AG04450 (cell line): ENCODE measurements around the gene SHISA5. TPM values are rescaled to one million over a fixed set of nuclear protein-coding genes. Genes with fewer than 3 reads are reported as not detected.

Experiments used
- CTCF ChIA-PET: fragments of 300-600, 350-600 bp; formaldehyde crosslinking; extraction: SDS; loops from one replicate; lab custom pipeline; 2022; ENCODE audit warnings: antibody characterized with exemption, inconsistent platforms; lab: Charles Lee
- POLR2A ChIA-PET: fragments of 350-600 bp; formaldehyde crosslinking; extraction: SDS; loops from one replicate; lab custom pipeline; 2021; ENCODE audit warnings: antibody characterized with exemption, inconsistent platforms; lab: Yijun Ruan, JAX
- DNase-seq: peaks from one replicate; pipeline ENCODE4 v3.0.0-alpha.2; 2011; ENCODE audit warnings: low read depth, low spot score
- H3K27ac ChIP-seq: one replicate; pipeline ENCODE4 v1.5.1; 2012; ENCODE audit warnings: low read depth, low read length, control low read depth
- H3K27me3 ChIP-seq: one replicate; pipeline ENCODE4 v1.6.0; 2012; ENCODE audit warnings: low read length; ENCODE audit not compliant: control insufficient read depth, insufficient read depth
- H3K4me3 ChIP-seq: 2 replicates; pipeline ENCODE4 v1.5.1; 2011; ENCODE audit warnings: mild to moderate bottlenecking, low read depth, low read length, control low read depth
- H3K9me3 ChIP-seq: 2 replicates; pipeline ENCODE4 v1.5.1; 2012; ENCODE audit warnings: low read length; ENCODE audit not compliant: control insufficient read depth, insufficient read depth
- CTCF ChIP-seq: IDR thresholded peaks from 2 replicates; pipeline ENCODE4 v1.5.1; 2011; ENCODE audit warnings: low read depth, low read length, control low read depth, inconsistent platforms
- polyA plus RNA-seq: library from polyadenylated mRNA; depleted of rRNA; stranded (reverse); fragments of >200 nt; gene quantifications from 2 replicates; pipeline ENCODE4 v1.2.3, GENCODE V29; 2011

The SHISA5 gene
- polyA plus RNA-seq, 1 experiment, result 124 TPM

GRCh38 chr3:48505968-48506504 lies 2.1 kb upstream of the SHISA5 start:
- no peak for DNase-seq
- no peak overlapping the region for H3K4me3 ChIP-seq
- no peak for TF ChIP-seq CTCF
- no peaks in the 10 kb centered on the region for H3K27me3 ChIP-seq
- ChIA-PET CTCF (interaction anchor here (0.6 kb wide), 1 partner anchor 235 kb away, joined by 4 read pairs; no protein-coding TSS in a partner anchor), POLR2A (no interaction called here)
- H3K9me3 ChIP-seq, result no peaks in the 10 kb centered on the region; the same call in 1 of the 2 replicates
- H3K27ac ChIP-seq, result no peak overlapping the region

GRCh38 chr3:48505146-48505545 lies 1.2 kb upstream of the SHISA5 start:
- Histone ChIP-seq H3K27me3 (no peaks in the 10 kb centered on the region), H3K27ac (no peak overlapping the region), H3K9me3 (no peaks in the 10 kb centered on the region; the same call in 1 of the 2 replicates), H3K4me3 (no peak overlapping the region)
- ChIA-PET POLR2A (interaction anchor here (0.5 kb wide), 1 partner anchor 21 kb away, joined by 3 read pairs; no protein-coding TSS in a partner anchor), CTCF (interaction anchor here (0.8 kb wide), 1 partner anchor 311 kb away, joined by 3 read pairs; no protein-coding TSS in a partner anchor)
- DNase-seq, result no peak
- no peak for TF ChIP-seq CTCF

GRCh38 chr3:48503401-48504050 lies 448 bp downstream of the SHISA5 start:
- Histone ChIP-seq H3K9me3 (no peaks in the 10 kb centered on the region; the same call in 1 of the 2 replicates), H3K27ac (peak overlapping the region; percentile 65), H3K27me3 (no peaks in the 10 kb centered on the region), H3K4me3 (peak overlapping the region; percentile 74)
- TF ChIP-seq CTCF, result no peak
- ChIA-PET POLR2A (interaction anchor here (0.6 to 1.3 kb wide), 3 partner anchors 28 to 407 kb away, joined by 3 read pairs; no protein-coding TSS in a partner anchor), CTCF (interaction anchor here (0.9 kb wide), 1 partner anchor 56 kb away, joined by 3 read pairs; no protein-coding TSS in a partner anchor)
- DNase-seq, result no peak

GRCh38 chr3:48502728-48503168 lies 1.2 kb downstream of the SHISA5 start:
- Histone ChIP-seq H3K27ac (no peak overlapping the region), H3K9me3 (no peaks in the 10 kb centered on the region; the same call in 1 of the 2 replicates), H3K4me3 (peak overlapping the region; percentile 74), H3K27me3 (no peaks in the 10 kb centered on the region)
- POLR2A ChIA-PET, result interaction anchor here (0.5 kb wide), 1 partner anchor 13 kb away, joined by 3 read pairs; no protein-coding TSS in a partner anchor
- CTCF ChIA-PET, result no interaction called here
- DNase-seq, result no peak
- TF ChIP-seq CTCF, result no peak

GRCh38 chr3:48502121-48502520 lies 1.9 kb downstream of the SHISA5 start:
- POLR2A ChIA-PET, result interaction anchor here (0.5 kb wide), 1 partner anchor 12 kb away, joined by 3 read pairs; no protein-coding TSS in a partner anchor
- Histone ChIP-seq H3K27me3 (no peaks in the 10 kb centered on the region), H3K9me3 (no peaks in the 10 kb centered on the region; the same call in 1 of the 2 replicates), H3K27ac (no peak overlapping the region), H3K4me3 (no peak overlapping the region)
- TF ChIP-seq CTCF, result no peak
- DNase-seq, result no peak
- CTCF ChIA-PET, result no interaction called here
